Suppressor macrophage treated with lipopolysaccharide for 4 hours (primary cell): ENCODE results near the gene ZNF595.
A peak's percentile ranks its signal among the peaks of the same experiment; 100 is the strongest.
"Not testable (repeated sequence)": the region's sequence is repeated elsewhere in the genome, so short reads cannot be mapped to it uniquely, and the experiment has no call there.

Experiments
- DNase-seq: peaks from one replicate; pipeline ENCODE4 v3.0.0-alpha.2; 2020

The ZNF595 gene

GRCh38 chr4:52804-53479 is at the start of gene ZNF595:
Gene ZNF595, plus strand, starts transcription at chr4:53321. Its CDS starts 168 bp downstream, at chr4:53489.
- DNase-seq, result not testable (repeated sequence)

- not testable (repeated sequence) for DNase-seq
Observed at GRCh38 chr4:9937-10870, 42.9 kb upstream of the ZNF595 start.

DNA sequence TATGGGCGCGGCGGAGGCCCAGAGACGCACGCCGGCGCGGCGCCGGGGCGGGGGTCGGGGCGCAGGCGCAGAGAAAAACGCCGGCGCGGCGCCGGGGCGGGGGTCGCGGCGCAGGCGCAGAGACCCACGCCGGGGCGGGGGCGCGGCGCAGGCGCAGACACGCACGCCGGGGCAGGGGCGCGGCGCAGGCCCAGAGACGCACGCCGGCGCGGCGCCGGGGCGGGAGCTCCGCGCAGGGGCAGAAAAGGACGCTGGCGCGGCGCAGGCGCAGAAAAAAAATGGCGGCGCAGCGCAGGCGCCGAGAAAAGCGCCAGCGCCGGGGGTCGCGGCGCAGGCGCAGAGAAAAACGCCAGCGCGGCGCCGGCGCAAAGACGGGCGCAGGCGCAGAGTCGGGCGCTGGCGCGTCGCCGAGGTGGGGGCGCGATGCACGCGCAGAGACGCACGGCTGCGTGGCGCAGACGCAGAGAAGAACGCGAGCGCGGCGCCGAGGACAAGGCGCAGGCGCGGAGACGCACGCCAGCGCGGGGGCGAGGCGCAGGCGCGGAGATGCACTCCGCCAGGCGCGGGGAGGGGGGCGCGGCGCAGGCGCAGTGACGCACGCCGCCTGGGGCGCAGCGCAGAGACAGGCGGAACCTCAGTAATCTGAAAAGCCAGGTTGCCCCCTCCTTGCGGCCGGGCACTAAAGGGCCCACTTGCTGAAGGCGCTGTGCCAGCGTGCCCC is 41.9 kb upstream of the ZNF595 start:
- DNase-seq, result not testable (repeated sequence)

GRCh38 chr4:11816-12417 is 41.2 kb upstream of the ZNF595 start:
- not testable (repeated sequence) for DNase-seq

- not testable (repeated sequence) for DNase-seq
Observed at GRCh38 chr4:18128-18527, 35.0 kb upstream of the ZNF595 start.

- DNase-seq, result not testable (repeated sequence)
Observed at GRCh38 chr4:18589-18988, 34.5 kb upstream of the ZNF595 start.

- DNase-seq, result not testable (repeated sequence)
Observed at GRCh38 chr4:22882-23281, 30.2 kb upstream of the ZNF595 start.

- DNase-seq, result not testable (repeated sequence)
Observed at GRCh38 chr4:24359-24758, 28.8 kb upstream of the ZNF595 start.

DNA sequence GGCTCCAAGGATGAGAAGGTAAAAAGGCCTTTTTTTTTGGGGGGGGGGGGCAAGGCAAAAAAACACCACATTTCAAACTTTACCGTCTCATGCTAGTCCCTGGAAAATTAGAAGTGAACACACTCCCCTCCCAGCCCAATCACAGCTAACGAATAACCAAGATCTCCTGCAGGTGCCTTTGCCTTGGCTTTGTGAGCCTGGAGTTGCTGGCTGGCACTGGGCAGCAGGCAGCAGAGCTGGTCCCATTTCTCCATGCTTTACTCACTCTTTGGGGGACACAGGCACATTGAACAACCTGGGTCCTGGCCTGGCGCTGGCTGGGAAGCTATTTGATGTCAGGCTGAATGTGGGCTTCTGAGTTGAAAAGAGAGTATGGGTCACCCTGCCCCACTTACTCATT is 25.6 kb upstream of the ZNF595 start:
- not testable (repeated sequence) for DNase-seq

DNA sequence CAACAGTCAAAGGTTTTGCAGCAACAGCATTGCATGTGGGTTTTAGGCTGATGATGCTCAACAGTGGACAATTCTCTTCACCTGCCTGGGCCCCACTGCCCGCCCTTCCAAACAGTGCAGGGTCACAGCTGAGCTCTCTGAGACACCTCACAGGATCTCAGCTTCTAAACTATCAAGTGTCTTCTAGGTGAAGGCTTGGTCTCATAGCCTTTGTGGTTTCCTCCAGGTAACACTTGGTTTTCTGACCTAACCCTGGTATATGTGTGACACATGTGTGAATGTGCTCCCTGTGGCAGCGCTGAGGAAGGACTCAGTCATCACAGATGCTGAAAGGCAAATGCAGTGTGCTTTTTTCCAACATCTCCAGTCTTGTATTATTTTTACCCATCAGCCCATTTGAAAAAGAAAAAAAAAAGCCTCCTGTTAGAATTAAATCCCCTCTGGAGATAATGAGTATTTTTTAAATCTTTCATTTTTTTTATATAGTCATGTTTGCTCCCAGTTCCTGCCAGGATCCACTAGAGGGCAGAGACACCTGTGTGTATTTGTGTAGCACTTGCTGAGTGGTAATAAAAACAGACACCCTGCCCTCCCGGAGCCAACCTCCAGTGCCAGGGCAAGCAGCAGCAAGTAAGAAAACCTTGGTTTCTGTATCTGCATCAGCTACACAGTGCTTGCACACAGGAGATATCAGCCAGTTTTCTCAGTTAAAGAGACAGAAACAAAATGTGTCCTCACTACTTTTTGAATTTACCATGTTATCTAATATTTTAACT is 24.2 kb upstream of the ZNF595 start:
- DNase-seq, result not testable (repeated sequence)

DNA sequence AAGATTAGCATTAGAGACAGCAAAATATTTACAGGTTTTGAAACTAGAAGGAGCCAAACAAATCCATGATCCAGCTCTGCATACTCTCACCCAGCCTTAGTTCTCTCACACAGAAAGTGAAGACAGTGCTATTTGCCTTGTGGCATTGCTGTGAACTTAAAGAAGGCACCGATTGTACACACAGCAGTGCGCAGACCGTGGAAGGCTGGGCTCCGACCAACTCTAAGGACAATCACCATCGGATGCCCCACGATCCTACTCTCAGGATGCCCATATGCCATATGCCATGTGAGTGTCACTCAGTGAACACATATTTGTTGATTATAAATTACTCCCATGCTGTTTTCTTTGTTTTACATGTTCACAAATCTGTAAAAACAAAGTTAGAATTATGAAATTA is 19.8 kb upstream of the ZNF595 start:
- not testable (repeated sequence) for DNase-seq

GRCh38 chr4:36559-37415 is 16.3 kb upstream of the ZNF595 start:
- DNase-seq, result peak; percentile 11

GRCh38 chr4:38202-38601 is 14.9 kb upstream of the ZNF595 start:
- not testable (repeated sequence) for DNase-seq

- not testable (repeated sequence) for DNase-seq
Observed at GRCh38 chr4:43375-43774, 9.7 kb upstream of the ZNF595 start.

GRCh38 chr4:51253-51652 is 1.9 kb upstream of the ZNF595 start:
- DNase-seq, result not testable (repeated sequence)

- not testable (repeated sequence) for DNase-seq
Observed at GRCh38 chr4:51655-52277, 1.4 kb upstream of the ZNF595 start.

DNA sequence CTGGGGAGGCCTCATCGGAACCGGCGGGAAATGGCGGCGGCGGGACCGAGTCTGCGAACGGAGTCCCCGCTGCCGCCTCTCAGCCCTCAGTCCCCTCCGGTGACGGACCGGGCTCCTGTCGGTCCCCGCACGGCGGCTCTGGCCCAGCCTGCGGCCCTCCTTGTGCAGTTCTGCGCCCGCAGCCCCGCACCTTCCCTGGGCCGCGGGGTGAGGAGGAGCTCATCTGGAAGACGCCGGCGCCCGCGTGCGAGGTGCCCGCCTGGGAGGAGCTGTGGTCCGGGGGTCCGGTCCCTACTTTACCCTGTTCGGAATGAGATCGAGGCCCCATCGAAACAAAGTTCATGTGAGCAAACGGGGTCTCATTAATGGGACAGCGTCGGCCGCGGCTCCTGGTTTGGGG is 400 bp downstream of the ZNF595 start:
- DNase-seq, result not testable (repeated sequence)

- DNase-seq, result not testable (repeated sequence)
Observed at GRCh38 chr4:64733-65132, 11.6 kb downstream of the ZNF595 start.

- no peak for DNase-seq
Observed at GRCh38 chr4:71830-72229, 18.7 kb downstream of the ZNF595 start.

- DNase-seq, result no peak
Observed at GRCh38 chr4:85951-86350, 32.8 kb downstream of the ZNF595 start.
